Suppressor macrophage treated with lipopolysaccharide for 1 hour (primary cell): ENCODE measurements around the gene PDE8A.

Experiments used
- DNase-seq, 3 donors: peaks; one replicate each; pipeline ENCODE4 v3.0.0-alpha.2; 2020 to 2022

PDE8A gene

GRCh38 chr15:85041230-85041629, 59.6 kb downstream of the PDE8A start:
- DNase-seq, result no peak

DNA sequence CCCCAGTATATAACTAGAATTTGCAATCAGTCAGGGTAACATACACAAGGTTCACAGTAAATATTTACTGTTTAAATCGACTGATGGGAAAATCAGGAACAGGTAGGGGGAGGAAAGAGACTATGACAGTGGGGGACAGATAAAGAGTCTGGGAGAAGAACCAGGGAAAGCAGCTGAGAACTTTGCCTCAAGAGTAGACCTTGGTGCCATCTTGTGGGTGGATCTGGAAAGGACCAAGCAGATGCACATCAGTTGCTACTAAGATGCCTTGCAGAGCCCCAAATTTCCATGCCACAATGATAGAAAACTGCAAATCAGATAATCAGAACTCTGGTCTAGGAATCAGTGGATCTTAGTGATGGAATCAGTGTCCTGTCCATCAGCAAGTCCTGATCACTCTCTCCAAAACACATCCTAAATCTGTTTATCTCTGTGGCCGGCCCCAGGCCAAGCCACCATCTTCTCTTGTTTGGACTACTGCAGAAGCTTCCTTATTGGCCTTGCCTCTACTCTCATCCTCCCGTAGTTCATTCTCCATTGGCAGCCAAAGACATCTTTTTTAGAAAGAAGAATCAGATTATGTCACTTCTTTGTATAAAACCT, 62.7 kb downstream of the PDE8A start:
- DNase-seq, result peak; percentile 64 to 79 (median 75)

GRCh38 chr15:85044894-85045293, 63.2 kb downstream of the PDE8A start:
- DNase-seq, result no peak

DNA sequence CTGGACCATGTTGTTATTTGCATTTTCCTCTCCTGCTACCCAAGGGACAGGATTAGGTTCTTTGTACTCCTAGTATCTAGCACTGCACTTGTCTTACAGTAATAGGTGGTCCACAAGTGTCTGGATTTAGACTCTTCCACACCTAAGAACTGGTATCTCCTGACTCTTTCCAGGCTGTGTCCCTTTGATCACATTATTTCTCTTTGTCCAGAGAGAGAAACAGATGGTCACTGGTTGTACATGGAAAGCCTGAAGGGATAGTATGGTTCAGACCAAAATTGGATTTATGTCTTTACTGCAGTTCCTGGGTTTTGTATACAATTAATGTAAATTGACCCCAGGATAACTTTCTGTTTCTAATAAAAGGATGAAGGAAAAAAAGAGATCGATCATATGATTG, 64.0 kb downstream of the PDE8A start:
- DNase-seq, result no peak

- peak; percentile 34 to 36 (median 35) for DNase-seq
These were observed 65.8 kb downstream of the PDE8A start for GRCh38 chr15:85047271-85047948.

DNA sequence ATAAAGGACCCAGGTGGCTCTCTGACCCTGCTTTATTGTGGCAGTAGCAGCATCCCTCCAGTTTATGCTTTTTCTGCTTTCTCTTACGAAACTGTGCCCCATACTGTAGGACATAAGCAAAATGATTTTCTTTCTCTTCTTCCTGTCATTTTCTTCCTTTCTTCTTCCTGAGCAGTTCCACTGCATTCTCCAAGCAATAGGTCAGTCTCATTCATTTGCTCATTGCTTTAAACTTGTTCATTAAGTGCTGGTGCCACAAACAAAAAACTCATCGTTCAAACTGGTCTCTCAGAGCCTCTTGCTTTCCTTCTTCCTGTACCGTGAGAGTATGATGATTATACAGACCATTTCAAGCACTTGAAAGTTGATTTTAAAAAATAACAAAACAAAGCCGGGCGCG, 66.8 kb downstream of the PDE8A start:
- no peak for DNase-seq

GRCh38 chr15:85049805-85050204, 68.1 kb downstream of the PDE8A start:
- DNase-seq, result no peak

DNA sequence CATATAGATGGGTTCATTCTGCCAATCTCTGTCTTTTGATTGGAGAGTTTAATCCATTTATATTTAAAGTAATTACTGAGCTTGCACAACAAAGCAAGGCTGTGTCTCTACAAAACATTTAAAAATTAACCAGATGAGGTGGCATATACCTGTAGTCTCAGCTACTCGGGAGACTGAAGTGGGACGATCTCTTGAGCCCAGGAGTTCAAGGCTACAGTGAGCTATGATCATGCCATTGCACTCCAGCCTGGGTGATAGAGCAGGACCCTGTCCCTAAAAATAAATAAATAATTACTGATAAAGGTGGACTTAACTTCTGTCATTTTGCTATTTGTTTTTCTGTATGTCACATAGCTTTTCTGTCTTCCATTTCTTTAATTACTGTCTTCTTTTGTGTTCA, 78.1 kb downstream of the PDE8A start:
- no peak for DNase-seq

DNA sequence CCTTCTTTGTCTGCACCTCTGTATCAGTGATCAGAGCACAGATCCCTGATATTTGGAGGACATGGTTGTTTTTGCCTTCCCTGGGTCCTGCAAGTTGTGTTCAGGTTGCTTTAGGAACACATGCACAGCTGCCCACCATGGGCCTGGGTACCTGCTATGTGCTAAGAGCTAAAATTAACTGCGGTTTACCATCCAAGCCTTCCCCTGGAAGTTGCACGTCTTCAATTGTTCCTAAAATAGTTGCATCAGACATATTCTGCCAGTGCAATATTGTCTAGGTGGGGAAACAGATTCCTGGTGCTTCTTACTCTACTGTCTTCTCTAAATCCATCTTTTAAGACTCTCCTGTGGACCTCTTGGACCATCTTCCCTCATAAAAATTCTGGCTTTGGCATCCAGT, 80.9 kb downstream of the PDE8A start:
- DNase-seq, result no peak

GRCh38 chr15:85063088-85063487, 81.4 kb downstream of the PDE8A start:
- peak in 2 of 3 donors; percentile 7 to 10 for DNase-seq

DNA sequence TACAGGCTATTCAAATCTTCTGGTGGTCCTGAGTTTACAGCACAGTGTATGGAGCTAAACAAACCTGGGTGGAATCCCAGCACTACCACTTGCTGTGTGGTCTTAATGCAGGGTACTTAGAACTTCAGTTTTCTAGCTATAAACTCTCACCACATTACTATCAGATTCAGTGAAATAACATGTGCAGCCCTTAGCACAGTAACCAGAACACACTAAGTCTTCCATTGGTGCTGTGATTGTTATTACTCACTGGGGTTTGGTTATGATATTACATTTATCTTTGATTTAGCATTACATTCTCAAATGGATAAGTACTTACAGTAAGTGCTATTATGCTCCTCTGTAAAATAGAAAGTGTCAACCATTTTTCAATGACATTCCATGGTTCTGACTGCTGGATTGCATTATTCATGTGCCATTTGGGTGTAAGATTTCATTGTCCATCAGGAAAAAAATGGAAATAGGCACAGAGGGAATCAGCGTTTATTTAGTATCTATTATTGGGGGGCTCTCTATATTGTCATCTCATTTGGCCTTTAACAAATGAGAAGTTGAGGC, 81.9 kb downstream of the PDE8A start:
- DNase-seq, result no peak

GRCh38 chr15:85064710-85065109, 83.1 kb downstream of the PDE8A start:
- no peak for DNase-seq

GRCh38 chr15:85071061-85071460, 89.4 kb downstream of the PDE8A start:
- DNase-seq, result no peak

DNA sequence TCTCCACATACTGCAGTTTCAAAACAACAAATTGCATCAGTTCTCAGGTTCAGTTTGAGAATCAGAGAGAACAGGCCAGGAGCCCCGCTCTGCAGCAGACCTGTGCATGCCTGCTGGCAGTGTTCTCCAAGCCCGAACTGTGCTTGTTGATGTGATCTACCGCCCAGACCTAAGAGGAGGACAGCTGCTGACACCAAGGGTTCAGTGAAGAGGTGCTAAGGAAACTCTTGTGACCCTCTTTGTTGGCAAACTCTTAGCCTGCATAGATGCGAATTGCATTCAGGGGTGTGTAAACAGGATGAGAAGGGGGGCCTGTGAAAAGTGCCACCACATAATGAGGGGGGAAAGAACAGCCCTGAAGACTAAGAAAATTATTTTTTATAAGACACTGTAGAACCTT, 89.8 kb downstream of the PDE8A start:
- DNase-seq, result no peak

GRCh38 chr15:85072917-85073316, 91.3 kb downstream of the PDE8A start:
- DNase-seq, result no peak

DNA sequence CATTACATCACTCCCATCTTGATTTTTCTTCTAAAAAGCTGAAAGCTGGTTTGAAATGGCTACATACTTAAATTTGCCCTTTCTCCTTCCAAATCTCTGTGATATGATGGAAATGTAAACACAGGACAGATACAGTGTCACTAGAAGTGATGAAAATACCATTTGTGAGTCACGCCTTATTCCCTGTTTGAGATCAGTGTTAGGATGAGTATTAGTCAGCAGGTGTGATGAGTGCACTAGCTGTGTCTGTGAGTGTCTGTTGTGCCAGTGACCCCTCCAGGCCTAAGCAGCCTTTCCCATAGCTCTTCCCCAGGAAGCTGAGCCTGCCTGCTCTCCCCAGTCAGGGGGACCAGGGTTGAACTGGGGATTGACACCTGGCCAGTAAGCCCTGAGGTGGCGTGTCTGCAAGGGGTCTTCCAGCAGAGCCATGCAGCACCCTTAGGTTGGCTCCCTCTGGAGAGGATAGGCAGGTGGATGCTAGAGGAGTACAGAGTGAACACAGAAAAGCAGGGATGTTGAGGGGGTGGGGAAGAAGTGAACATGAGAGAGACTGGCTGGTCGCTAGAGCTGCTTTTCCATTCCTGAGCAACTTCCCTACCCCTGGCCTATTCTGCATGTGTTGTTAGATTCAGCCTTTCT, 92.0 kb downstream of the PDE8A start:
- DNase-seq, result peak; percentile 15 to 54 (median 17)

DNA sequence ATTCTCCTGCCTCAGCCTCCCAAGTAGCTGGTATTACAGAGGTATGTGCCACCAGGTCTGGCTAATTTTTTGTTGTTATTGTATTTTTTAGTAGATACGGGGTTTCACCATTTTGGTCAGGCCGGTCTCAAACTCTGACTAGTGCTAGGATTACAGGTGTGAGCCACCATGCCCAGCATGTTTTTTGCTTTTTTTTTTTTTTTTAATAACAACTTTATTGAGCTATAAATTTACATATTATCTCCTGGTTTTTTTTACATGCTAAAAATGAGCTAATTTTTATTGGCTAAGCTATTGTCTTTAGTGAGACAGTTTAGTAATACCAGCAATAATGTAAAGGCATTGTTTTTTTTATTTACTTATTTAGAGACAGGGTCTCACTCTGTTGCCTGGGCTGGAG, 105.2 kb downstream of the PDE8A start:
- DNase-seq, result no peak

DNA sequence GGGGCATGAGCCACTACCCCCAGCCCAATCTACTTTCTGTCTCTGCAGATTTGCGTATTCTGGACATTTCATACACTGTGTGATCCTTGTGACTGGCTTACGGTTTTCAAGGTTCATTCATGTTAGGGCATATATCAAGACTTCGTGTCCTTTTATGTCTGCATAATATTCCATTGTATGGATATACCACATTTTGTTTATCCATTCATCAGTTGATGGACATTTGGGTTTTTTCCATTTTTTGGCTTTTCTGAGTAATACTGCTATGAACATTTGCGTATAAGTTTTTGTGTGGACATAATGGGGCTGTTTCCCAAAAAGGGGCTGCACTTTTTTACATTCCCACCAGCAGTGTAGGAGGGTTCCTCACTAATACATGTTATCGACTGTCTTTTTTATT, 106.6 kb downstream of the PDE8A start:
- DNase-seq, result no peak

DNA sequence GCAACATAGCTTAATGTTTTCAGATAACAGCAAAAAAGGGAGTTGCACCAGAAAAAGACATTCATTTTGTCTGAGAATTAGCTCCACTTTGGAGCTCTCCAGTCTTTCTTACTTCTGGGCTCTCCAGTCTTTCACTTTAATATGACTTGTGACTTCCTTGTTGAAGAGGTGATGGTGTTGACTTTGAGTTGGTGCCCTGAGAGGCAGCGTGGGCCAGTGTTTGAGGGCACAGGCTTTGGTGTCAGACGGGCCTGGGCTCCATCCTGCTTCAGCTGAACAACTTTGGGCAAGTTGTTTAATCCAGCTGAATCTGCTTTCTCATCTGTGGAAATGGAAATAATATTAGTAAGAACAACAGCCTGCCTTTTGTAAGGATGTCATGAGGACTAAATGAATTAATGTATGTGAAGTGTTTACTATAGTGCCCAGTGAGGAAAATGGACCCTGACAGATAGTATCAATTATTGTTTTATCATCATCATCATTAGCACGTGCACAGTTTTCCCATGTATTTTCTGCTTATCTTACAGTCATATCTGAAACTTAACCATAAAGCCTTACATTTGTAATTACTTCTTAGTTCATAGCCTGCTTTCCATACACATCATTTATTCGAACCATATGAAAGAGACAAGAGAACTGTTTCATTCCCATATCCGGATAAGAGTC, 108.4 kb downstream of the PDE8A start:
- DNase-seq, result no peak

- DNase-seq, result no peak
These were observed 110.3 kb downstream of the PDE8A start for GRCh38 chr15:85091990-85092389.

- DNase-seq, result no peak
These were observed 113.0 kb downstream of the PDE8A start for GRCh38 chr15:85094685-85095084.

DNA sequence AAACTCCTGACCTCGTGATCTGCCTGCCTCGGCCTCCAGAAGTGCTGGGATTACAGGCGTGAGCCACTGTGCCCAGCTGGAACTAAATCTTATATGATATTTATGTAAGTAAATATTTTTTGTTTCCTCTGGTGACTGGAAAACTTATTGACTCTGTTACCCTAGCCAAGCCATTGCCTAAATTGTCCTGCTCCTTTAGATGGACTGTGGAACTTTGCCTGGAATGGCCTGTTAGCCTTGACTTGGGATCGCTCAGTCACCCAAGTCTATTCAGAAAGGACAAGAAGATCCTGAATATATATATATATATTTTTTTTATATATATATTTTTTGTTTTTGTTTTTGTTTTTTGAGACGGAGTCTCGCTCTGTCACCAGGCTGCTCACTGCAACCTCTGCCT, 113.9 kb downstream of the PDE8A start:
- DNase-seq, result no peak

- DNase-seq, result no peak
These were observed 115.6 kb downstream of the PDE8A start for GRCh38 chr15:85097250-85097649.

DNA sequence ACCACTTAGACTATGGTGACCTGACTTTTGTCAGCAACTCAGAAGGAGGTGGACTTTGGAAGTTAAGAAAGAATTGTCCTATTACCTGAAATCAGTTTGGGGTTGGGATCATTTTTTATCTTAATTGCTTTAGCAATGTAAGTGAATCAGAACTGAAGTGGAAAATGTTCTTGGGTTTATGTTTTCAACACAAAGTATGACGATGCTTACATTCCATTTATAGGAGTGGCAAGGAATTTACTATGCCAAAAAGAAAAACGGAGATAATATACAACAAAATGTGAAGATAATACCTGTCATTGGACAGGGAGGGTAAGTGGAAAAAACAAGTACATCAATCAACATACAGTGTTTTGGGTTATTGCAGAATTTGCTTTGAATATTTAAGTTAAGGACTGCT, 116.1 kb downstream of the PDE8A start:
- no peak for DNase-seq
